ENCODE measurements around the gene PTPRN2. TPM values are rescaled to one million over a fixed set of nuclear protein-coding genes. Genes with fewer than 3 reads are reported as not detected.
A peak's percentile ranks its signal among the peaks of the same experiment; 100 is the strongest.

The PTPRN2 gene
- total RNA-seq, 1 donor from 2014 or later: 0.72 TPM

- no peak for DNase-seq (ENCODE audit: low spot score)
Measured at GRCh38 chr7:158602905-158603772, 15.5 kb upstream of the PTPRN2 start.

GRCh38 chr7:158602041-158602440 is 14.4 kb upstream of the PTPRN2 start:
- DNase-seq (ENCODE audit: low spot score): no peak

- no peak for DNase-seq (ENCODE audit: low spot score)
Measured at GRCh38 chr7:158601090-158601489, 13.5 kb upstream of the PTPRN2 start.

GRCh38 chr7:158596745-158597144 is 9.1 kb upstream of the PTPRN2 start:
- DNase-seq (ENCODE audit: low spot score): no peak

GRCh38 chr7:158596309-158596708 is 8.7 kb upstream of the PTPRN2 start:
- no peak for DNase-seq (ENCODE audit: low spot score)

GRCh38 chr7:158595068-158595467 is 7.4 kb upstream of the PTPRN2 start:
- DNase-seq (ENCODE audit: low spot score): peak; percentile 49

- no peak for DNase-seq (ENCODE audit: low spot score)
Measured at GRCh38 chr7:158592541-158592940, 4.9 kb upstream of the PTPRN2 start.

GRCh38 chr7:158591944-158592343 is 4.3 kb upstream of the PTPRN2 start:
- DNase-seq (ENCODE audit: low spot score): no peak

- DNase-seq (ENCODE audit: low spot score): no peak
Measured at GRCh38 chr7:158590181-158590530, 2.5 kb upstream of the PTPRN2 start.

- no peak for DNase-seq (ENCODE audit: low spot score)
Measured at GRCh38 chr7:158589653-158590052, 2.0 kb upstream of the PTPRN2 start.

- no peak for DNase-seq (ENCODE audit: low spot score)
Measured at GRCh38 chr7:158588878-158589442, 1.3 kb upstream of the PTPRN2 start.

- DNase-seq (ENCODE audit: low spot score): no peak
Measured at GRCh38 chr7:158588085-158588877, 658 bp upstream of the PTPRN2 start.

GRCh38 chr7:158586499-158587161 is 993 bp downstream of the PTPRN2 start:
- DNase-seq (ENCODE audit: low spot score): no peak

GRCh38 chr7:158585721-158586498 is 1.7 kb downstream of the PTPRN2 start:
- DNase-seq (ENCODE audit: low spot score): no peak

GRCh38 chr7:158584407-158584806 is 3.2 kb downstream of the PTPRN2 start:
- no peak for DNase-seq (ENCODE audit: low spot score)

- DNase-seq (ENCODE audit: low spot score): no peak
Measured at GRCh38 chr7:158583810-158584209, 3.8 kb downstream of the PTPRN2 start.

GRCh38 chr7:158583143-158583542 is 4.5 kb downstream of the PTPRN2 start:
- DNase-seq (ENCODE audit: low spot score): no peak

- no peak for DNase-seq (ENCODE audit: low spot score)
Measured at GRCh38 chr7:158582089-158582456, 5.5 kb downstream of the PTPRN2 start.

GRCh38 chr7:158581440-158582088 is 6.1 kb downstream of the PTPRN2 start:
- DNase-seq (ENCODE audit: low spot score): no peak

All from umbilical cord (tissue), 2 donors.